GM21447 (cell line): ENCODE results near the gene OR6C65.
"Not testable (repeated sequence)": the region's sequence is repeated elsewhere in the genome, so short reads cannot be mapped to it uniquely, and the experiment has no call there.

ENCODE experiments used
- ATAC-seq: cut with Tn5 transposase; IDR thresholded peaks from one replicate; pipeline ENCODE4 v1.9.1; 2021; ENCODE audit not compliant: unreplicated experiment

The OR6C65 gene

DNA sequence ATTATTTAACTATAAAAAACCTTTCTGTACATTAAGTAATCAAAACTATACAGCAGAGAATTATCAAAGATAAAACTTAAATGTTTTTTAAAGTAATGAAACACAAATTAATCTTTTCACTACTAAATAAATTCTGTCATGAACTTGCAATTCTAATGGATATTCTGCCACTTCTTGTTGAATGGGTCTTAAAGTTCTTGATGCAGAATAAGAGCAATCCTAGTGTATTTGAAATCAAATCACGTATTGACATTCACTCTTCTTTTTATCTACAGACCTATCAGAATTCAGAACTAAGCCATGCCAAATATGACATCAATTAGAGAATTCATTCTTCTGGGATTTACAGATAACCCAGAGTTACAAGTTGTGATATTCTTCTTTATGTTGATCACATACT, at the start of gene OR6C65:
Gene OR6C65, plus strand, starts transcription at position 301 of the 400 bp plus-strand sequence. Its CDS starts 0 bp downstream, at position 301.
- ATAC-seq: no peak

DNA sequence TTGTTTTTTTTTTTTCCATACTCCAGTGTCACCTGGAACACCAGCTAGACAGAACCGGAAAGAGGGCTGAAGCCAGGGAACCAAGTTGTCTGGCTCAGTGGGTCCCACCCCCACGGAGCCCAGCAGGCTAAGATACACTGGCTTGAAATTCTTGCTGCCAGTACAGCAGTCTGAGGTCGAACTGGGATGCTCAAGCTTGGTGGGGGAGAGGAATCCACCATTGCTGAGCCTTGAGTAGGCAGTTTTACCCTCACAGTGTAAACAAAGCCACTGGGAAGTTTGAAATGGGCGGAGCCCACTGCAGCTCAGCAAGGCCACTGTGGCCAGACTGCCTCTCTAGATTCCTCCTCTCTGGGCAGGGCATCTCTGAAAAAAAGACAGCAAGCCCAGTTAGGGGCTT, 45.0 kb upstream of the OR6C65 start:
- not testable (repeated sequence) for ATAC-seq

DNA sequence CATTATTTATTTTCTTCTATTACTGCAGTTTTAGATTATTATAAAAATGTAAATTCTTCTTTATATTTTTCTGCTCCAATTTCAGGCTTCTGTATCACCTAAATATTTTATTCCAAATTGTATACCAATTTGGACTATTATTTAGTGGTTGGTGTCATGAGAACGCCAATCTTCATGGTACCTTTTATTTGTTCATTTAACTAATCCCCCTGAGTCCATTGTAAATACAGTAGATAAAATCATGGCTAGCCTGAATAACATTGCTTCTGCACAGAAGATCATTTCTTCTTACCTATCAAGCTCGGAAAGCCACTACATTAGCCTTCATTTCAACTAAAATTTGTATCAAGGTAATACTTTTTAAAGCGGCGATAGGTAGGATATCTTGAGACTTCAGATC, 37.7 kb upstream of the OR6C65 start, which contains the start of gene OR6C75:
Gene OR6C75, plus strand, starts transcription at position 301 of the 400 bp plus-strand sequence. CDS start 2,136 bp downstream, outside the sequence.
- ATAC-seq: no peak

DNA sequence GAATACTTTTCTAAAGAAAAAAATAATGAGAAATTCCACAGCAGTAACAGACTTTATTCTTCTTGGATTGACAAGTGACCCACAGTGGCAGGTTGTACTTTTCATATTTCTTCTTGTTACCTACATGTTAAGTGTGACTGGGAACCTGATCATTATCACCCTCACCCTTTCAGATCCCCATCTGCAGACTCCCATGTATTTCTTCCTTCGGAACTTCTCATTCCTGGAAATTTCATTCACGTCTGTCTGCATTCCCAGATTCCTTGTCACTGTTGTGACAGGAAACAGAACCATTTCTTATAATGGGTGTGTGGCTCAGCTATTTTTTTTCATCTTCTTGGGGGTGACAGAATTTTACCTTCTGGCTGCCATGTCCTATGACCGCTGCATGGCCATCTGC, 35.2 kb upstream of the OR6C65 start:
- no peak for ATAC-seq

DNA sequence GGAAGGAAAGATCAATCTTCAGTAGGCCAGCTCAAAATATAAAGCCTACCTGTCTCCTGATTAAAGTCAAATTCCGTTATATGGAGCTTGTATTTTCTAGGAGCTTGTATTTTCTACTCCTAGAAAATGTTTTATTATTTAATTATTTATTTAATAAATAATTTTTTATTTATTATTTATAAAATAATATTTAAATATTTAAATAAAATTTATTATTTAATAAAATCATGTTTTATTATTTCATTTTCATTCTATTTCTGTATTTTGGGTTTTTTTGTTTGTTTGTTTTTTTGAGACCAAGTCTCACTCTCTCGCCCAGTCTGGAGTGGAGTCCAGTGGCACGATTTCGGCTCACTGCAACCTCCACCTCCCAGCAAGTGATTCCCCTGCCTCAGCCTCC, 27.8 kb upstream of the OR6C65 start:
- no peak for ATAC-seq

DNA sequence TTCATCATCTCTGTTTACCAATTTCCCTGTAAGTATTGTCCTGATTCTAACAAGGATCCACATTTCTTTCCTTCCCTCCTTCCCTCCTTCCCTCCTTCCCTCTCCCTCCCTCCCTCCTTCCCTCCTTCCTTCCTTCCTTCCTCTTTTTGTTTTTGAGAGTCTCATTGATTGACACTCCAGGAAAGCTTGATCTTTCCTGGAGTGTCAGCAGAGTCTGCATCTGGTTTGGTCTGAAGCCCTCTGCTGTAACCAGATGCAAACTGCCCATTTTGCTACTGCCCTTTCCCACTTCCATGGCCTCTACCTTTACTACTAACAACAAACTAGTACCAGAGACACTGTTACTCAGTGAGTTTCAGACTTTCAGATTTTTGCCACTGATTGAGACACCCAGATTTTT, 14.4 kb upstream of the OR6C65 start:
- no peak for ATAC-seq

DNA sequence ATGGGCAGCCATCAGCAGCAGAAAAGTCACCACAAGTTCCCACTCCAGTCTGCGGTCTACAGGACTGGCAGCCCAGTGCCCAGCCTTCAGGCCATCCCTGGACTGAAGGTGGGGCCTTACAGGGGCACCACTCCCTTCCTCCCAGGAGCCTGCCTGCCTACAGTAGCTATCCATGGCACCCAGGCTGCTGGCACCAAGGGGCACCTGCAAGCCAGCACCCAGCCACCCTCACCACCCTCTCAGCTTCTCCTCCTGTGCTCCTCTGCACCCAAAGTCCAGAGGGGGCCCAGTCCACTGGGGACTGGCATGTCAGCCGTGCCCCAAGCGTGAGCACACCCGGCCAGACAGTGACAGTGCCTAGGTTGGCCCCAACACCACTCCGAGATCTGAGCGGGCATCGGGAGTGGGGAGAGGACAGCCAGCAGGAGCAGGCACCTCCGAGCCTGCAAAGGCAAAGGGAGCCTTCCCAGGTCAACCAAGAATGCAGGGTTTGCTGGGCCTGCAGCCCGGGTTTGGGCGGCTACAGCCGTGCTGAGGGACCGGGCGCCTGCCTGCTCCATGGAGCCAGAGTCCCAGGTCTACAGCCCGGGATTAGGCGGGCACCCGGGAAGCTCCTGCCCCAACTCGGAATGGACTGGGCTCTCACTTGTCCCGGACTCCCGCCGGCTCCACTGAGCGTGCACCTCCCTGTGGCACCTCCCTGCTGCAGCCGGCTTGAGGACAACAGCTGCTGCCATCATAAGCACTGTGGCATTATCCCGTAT, 8.1 kb upstream of the OR6C65 start:
- no peak for ATAC-seq

DNA sequence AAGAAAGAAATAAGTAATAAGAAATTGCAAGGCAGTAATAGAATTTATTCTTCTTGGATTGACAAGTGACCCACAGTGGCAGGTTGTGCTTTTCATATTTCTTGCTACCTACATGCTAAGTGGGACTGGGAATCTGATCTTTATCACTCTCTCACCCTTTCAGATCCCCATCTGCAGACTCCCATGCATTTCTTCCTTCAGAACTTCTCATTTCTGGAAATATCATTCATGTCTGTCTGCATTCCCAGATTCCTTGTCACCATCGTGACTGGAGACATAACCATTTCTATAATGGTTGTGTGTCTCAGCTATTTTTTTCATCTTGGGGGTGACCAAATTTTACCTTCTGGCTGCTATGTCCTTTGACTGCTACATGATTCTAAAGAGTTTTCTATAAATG, 4.0 kb upstream of the OR6C65 start:
- no peak for ATAC-seq

DNA sequence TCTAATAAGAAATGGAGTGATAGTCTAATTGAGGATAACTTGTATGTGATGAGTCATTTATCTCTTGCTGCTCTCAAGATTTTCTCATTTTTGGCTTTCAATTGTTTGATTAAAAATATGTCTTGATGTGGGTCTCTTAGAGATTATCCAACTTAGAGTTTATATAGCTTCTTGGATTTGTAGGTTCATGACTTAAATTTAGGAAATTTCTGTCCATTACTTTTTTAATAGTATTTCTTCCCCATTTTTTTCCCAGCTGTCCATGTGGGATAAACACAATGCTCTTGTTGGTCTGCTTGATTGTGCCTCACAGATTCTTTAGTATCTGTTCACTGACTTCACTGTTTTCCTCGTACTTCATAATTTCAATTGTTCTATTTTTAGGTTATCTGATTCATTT, 7.5 kb downstream of the OR6C65 start:
- no peak for ATAC-seq

DNA sequence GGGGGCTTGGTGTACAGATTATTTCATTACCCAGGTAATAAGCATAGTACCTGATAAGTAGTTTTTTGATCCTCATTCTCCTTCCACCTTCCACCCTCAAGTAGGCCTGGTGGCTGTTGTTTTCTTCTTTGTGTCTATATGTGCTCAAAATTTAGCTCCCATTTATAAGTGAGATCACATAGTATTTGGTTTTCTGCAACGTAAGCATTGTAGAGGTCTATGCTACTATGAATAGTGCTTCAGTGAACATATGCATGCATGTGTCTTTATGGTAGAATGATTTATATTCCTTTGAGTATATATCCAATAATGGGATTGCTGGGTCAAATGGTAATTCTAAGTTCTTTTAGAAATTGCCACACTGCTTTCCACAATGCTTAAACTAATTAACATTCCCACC, 8.8 kb downstream of the OR6C65 start:
- not testable (repeated sequence) for ATAC-seq

DNA sequence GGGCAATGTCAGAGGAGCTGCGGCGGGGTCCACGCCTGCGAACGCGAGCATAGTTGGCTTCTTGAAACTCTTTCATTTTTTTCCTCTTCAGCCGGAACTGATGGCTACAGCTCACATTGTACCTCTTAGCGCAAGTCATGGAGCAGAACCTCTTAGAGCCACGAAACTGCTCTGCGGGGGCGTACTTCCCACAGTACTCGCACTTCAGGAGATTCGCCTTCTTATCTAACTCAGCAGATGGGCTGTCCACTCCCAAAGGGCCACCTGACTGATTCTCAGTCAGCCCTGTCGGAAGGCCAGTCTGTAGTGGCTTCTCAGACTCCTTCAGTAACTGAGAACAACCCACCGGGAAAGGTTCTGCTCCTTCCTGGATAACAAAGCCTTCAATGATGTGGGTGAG, 11.8 kb downstream of the OR6C65 start:
- not testable (repeated sequence) for ATAC-seq

DNA sequence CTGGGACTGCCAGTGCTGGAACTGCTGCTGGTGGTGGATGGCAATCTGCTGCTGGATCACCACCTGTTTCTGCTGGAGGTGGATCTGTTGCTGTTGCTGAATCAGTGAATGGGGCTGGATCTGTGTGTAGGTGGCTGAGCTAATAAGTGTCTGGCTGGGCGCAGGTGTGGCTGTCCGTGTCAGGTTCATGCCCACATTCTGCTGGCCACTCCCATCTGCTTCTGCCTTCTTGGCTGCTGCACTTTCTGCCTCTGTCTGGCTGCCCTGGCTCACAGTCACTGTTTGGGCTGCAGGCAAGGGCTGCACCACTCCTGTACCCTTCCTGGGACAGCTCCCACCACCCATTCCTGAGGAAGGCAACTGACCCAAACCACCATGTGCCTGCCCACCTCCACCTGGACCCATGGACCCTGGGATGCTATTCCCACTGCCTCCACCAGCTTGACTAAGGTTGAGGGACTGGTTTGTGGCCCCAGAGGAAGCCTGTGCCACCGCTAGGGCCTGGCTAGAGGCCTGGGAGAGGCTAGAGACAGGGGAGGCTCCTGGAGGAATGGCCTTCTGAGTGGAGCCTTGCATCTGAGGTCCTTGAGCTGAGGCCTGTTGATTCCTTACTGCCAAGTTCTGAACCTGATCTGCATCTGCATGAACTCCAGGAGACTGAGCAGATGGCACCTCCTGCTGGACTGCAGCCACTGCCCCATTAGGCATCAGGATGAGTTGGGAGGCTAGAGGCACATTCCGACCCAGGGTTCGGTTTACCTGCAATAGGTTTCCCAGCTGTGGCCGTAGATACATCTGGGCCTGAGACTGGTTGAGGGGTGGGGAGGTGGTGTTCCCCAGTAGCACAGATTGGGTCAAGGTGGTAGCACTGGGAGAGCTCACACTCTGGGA, 13.4 kb downstream of the OR6C65 start:
- ATAC-seq: not testable (repeated sequence)

DNA sequence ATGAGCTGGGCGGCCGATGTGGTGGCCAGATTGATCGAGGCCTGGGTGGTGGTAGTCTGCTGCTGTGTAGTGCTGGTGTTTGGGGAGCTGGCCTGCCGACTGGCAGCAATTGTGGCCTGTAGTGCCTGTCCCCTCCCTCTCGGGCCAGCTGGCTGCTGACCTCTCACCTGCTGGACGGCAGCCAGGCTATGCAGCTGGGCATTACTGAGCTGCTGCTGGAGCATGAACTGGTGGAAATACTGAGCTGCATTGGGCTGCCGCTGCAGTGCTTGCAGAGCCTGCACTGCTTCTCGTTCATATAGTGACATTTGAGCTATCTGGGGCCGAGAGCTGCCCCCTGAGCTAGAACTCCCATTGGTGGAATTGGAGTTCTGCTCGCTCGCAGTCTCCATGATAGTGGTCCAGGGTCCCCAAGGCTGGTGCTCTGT, 14.1 kb downstream of the OR6C65 start:
- not testable (repeated sequence) for ATAC-seq

DNA sequence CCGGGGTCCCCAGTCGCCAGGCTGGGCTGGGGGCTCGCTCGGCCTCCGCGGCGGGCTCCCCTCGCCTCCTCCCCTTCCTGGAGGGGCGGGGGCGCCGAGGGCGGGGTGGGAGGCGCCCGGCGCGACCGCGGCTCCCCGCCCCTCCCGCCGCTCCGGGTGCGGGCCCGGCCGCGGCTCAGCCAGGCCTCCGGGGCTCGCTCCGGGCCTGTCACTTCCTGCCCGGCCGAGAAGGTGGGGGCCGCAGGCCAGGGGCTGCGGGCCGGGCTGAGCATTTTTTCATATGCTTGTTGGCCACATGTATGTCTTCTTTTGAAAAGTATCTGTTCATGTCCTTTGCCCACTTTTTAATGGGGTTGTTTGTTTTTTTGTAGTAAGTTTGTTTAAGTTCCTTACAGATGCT, 14.6 kb downstream of the OR6C65 start:
- ATAC-seq: not testable (repeated sequence)

DNA sequence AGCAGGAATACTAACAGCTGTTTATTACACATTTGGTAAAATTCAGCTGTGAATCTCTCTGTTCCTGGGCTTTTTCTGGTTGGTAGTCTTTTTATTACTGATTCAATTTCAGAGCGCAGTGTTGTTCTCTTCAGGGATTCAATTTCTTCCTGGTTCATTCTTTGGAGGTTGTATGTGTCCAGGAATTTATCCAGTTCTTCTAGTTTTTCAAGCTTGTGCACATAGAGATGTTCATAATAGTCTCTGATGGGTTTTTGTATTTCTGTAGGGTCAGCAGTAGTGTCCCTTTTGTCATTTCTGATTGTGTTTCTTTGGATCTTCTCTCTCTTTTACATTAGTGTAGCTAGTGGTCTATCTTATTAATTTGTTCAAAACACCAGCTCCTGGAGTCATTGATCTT, 16.6 kb downstream of the OR6C65 start:
- no peak for ATAC-seq

DNA sequence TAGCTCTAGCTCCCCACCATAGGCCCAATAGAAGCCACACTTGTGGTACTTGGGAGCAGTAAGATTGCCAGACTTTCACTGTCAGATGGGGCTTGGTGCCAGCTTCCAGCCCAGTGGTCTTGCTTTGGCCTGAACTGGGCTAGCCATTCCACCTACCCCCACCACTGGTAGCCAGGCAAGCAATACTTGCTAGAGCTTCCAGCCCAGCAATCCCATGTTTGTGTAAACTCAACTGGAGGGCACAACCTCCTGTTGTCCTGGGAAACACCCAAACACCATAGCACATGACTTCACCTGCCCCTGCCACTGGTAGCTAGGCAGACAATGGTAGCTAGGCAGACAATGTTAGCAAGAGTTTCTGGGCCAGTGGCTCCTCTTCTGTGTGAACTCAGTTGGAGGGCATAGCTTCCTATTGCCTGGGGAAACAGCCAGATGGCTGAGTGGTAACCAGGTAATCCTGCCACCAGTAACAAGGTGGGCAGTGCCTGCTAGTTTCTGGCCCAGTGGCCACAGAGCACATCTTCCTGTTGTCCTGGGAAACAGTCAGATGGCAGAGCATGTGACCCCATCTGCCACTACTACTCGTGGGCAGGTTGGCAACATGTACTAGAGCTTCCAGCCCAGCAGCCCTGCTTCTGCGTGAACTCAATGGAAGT, 20.1 kb downstream of the OR6C65 start:
- no peak for ATAC-seq

DNA sequence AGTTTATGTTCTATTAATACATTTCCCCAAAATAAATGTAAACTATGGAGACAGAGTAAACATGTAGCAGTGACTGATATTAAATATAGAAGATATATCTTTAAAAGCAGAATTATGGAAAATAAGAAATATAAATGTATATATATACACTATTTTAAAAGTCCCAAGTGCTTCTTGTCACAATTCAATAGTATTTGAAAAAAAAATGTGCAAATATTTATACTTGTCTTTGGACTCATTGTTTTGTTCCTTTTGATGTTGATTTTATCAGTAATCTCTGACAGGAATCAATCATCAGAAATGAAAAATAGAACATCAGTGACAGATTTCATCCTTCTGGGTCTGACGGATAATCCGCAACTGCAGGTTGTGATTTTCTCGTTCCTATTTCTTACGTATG, 25.6 kb downstream of the OR6C65 start, which contains the start of gene OR6C76:
Gene OR6C76, plus strand, starts transcription at position 301 of the 400 bp plus-strand sequence. Its CDS starts 0 bp downstream, at position 301.
- no peak for ATAC-seq

DNA sequence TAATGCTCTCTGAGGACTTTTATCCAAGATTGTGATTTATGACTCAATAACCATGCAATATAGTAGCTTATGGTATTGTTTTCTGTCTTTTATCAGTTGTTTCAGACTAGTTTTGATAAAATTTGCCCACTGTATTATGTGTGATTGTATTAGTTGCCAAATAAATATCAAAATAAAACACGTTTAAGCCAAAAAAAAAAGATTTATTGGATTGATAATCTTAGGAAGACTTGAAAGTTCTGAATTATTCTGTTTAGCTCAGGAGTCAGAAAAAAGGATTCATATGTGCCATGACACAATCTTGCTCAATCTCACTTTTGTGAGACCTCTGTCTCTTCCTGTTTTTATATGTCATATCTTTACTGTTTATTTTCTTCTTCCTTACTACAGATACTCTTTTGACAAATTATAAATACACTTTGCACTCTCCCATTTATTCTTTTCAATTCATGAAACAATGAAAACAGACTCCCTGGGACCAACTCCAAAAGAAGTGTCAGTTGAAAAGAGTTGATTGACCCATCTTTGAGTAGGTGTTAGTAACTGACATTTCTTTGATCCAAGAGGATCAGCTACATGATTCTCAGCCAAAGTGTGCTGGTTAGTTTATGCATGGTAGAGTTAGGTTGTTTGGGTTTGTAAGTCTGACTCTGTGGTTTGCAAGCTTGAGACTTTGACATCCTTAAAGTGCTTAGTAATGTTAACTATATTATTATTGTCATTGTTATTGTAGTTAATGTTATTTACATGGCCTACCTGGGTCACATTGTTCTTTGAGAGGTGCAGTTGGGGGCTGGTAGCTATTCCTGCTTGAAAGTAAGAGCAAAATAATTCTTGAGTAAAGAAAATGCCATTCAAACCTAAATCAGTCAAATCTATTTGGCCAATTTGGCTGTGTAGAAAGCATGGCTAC, 28.3 kb downstream of the OR6C65 start:
- ATAC-seq: no peak

DNA sequence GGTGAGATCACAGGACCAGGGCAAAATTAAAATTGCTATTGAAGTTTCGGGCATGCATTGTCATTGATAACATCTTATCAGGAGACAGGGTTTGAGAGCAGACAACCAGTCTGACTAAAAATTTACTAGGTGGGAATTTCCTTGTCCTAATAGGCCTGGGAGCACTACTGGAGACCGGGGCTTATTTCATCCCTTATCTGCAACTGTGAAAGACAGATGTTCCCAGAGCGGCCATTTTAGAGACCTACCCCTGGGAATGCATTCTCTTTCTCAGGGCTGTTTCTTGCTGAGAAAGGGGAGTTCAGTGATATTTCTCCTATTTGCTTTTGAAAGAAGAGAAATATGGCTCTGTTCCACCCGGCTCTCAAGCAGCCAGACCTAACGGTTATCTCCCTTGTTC, 40.9 kb downstream of the OR6C65 start:
- ATAC-seq: not testable (repeated sequence)

DNA sequence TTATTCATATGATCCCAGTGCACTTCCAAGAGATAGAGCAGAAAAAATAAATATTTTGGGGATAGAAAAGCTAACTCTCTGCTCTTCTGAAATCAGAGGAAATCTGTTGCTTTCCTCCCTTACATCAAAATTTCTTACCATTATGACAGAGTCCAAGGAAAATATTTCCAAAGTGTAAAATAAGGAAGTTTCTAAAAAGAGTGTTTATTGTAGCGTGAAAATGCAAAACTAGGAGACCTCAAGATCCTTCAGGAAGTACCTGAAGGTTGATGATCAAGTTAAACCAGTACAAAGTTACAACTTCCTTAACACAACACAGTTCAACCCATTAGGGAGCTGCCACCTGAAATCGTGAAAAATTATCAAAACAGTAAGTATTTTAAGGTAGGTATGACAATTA, 43.4 kb downstream of the OR6C65 start, which contains the start of gene OR6C2:
Gene OR6C2, plus strand, starts transcription at position 301 of the 400 bp plus-strand sequence. CDS start 8,138 bp downstream, outside the sequence.
- ATAC-seq: no peak
